ENCODE data around the gene PCNX1. TPM values are rescaled to one million over a fixed set of nuclear protein-coding genes. Genes with fewer than 3 reads are reported as not detected.

PCNX1 gene
- total RNA-seq, 1 experiment from 2014 or later: 48.0 TPM

- no peak overlapping the region for H2AK5ac ChIP-seq (ENCODE audit: insufficient read length, low read length)
- H3K9me3 ChIP-seq (ENCODE audit: control insufficient read depth, low read depth, low read length): no peaks in the 10 kb centered on the region
- H3K4me2 ChIP-seq (ENCODE audit: insufficient read depth, insufficient read length, low read length): no peak overlapping the region
- Mint-ChIP-seq H3K9me3 (no peaks in the 10 kb centered on the region), H3K4me1 (no peaks in the 10 kb centered on the region), H3K27ac (peak overlapping the region in 1 of 3 experiments; percentile 10; a peak in 1 of 7 replicates), H3K36me3 (ENCODE audit: insufficient read depth in 1 of 3, low read depth in 3 of 3) (peaks cover 23 to 54% (median 46%) of the 10 kb centered on the region in 3 experiments; a peak in 6 of 7 replicates), H3K4me3 (no peak overlapping the region), H3K27me3 (ENCODE audit: low read depth) (no peaks in the 10 kb centered on the region)
- H3K56ac ChIP-seq (ENCODE audit: insufficient read length, low read depth, low read length): no peak overlapping the region
- H4K5ac ChIP-seq (ENCODE audit: insufficient read length, low read depth, low read length): no peak overlapping the region
- H3K23ac ChIP-seq (ENCODE audit: insufficient read length, low read depth, low read length): no peak overlapping the region
- no peak overlapping the region for H2BK120ac ChIP-seq (ENCODE audit: low read depth, low read length, poor library complexity, severe bottlenecking)
- no peak overlapping the region for H2AFZ ChIP-seq (ENCODE audit: low read length)
- H3T11ph ChIP-seq (ENCODE audit: low read length): no peak overlapping the region
- WGBS (ENCODE audit: extremely low coverage, insufficient read length, low lambda C conversion rate): no CpG with 5 or more reads among the region's 2 CpGs
- no peak overlapping the region for H2BK12ac ChIP-seq (ENCODE audit: insufficient read length, low read depth, low read length)
- H3K9ac ChIP-seq (ENCODE audit: extremely low read depth, insufficient read length, low read length): no peak overlapping the region
- H3K79me2 ChIP-seq (ENCODE audit: insufficient read depth, low read length): no peaks in the 10 kb centered on the region
- no peaks in the 10 kb centered on the region for H3K23me2 ChIP-seq (ENCODE audit: insufficient read length, low read depth, low read length, poor library complexity, severe bottlenecking)
- no peak overlapping the region for H3K4ac ChIP-seq (ENCODE audit: low read depth, low read length)
- no peak overlapping the region for H2BK15ac ChIP-seq (ENCODE audit: low read depth, low read length)
- H3K4me1 ChIP-seq (ENCODE audit: insufficient read depth, low read length): no peaks in the 10 kb centered on the region
- TF ChIP-seq CTCF (conservative IDR thresholded peaks at IDR 0.05): no peak
- H4K91ac ChIP-seq (ENCODE audit: insufficient read length, low read depth, low read length): no peak overlapping the region
- H2BK5ac ChIP-seq (ENCODE audit: insufficient read length, low read length): no peak overlapping the region
- H4K20me1 ChIP-seq (ENCODE audit: control insufficient read depth, insufficient read depth, insufficient read length): no peaks in the 10 kb centered on the region
- H2BK20ac ChIP-seq (ENCODE audit: low read depth, low read length, poor library complexity, severe bottlenecking): no peak overlapping the region
- no peaks in the 10 kb centered on the region for H3K79me1 ChIP-seq (ENCODE audit: insufficient read depth, low read depth, low read length, poor library complexity, severe bottlenecking)
- H3K27me3 ChIP-seq (ENCODE audit: insufficient read depth, low read length): no peaks in the 10 kb centered on the region
- H3K18ac ChIP-seq (ENCODE audit: insufficient read length, low read depth, low read length): no peak overlapping the region
- H4K8ac ChIP-seq (replicated peaks; ENCODE audit: insufficient read length, low read depth, low read length): no peak overlapping the region
- no peak for DNase-seq
- H3K14ac ChIP-seq (ENCODE audit: insufficient read depth, low read length): no peak overlapping the region
- H3K27ac ChIP-seq (ENCODE audit: insufficient read length, low read depth, low read length): no peak overlapping the region
Measured at GRCh38 chr14:71107921-71108320, 200.7 kb downstream of the PCNX1 start.

All from H9 (cell line).